HG03103 (cell line): Measurements from ENCODE around the gene SPATA46.
"Not testable (repeated sequence)": the region's sequence is repeated elsewhere in the genome, so short reads cannot be mapped to it uniquely, and the experiment has no call there.

ENCODE experiments used
- ATAC-seq: cut with Tn5 transposase; IDR thresholded peaks from one replicate; pipeline ENCODE4 v1.9.1; 2021; ENCODE audit warnings: low read depth; ENCODE audit not compliant: unreplicated experiment

Gene SPATA46

DNA sequence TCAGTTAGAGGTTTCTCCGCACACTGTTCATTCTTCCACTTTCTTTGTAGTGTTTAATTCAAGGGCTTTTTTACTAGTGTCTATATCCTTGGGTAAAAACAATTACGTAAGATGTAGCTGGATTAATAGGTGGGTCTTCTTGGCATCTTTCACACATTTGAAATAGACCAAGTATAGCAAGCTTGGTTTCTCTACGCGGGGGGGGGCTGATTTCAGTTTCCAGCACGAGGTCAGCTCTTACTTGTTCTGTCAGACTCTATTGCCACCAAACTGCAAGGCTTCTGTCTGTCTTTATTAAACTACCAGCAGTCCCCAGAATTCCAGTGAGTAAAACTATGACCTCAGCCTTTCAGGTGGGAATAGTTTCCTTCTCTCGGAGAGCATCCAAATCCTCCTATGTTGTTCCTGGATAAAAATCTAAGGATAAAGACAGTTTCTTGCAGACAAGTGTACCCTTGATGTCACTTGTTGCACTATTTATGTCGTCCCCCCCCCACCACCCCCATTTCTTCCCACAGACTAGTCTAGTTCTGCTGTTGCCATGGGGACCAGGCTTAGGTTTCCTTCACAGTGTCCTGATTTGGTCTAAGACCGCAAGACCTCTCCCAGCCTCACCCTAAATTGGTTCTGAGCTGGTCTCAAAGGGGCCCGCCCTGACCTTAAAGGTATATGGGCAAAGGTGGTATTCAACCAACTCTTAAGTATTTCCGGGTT is 17.0 kb downstream of the SPATA46 start:
- no peak for ATAC-seq

DNA sequence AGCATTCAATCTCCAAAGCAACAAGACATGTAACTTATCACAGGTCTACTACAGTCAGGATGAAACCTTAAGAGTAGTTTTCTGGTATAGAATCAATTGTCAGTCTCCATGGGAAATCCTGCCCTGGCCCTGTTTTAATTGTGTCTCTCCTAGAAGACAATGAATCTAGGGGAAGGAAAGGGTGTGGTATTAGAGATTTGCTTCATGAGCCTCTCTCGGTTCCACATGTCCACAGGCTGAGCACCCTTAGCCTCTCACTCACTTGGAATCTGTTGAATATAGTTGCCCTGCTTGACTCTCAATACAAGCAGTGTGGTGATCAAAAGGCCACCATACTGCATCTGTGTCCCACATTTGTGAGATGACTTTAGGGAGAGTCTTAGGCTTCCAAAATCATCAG is 17.7 kb downstream of the SPATA46 start:
- no peak for ATAC-seq

DNA sequence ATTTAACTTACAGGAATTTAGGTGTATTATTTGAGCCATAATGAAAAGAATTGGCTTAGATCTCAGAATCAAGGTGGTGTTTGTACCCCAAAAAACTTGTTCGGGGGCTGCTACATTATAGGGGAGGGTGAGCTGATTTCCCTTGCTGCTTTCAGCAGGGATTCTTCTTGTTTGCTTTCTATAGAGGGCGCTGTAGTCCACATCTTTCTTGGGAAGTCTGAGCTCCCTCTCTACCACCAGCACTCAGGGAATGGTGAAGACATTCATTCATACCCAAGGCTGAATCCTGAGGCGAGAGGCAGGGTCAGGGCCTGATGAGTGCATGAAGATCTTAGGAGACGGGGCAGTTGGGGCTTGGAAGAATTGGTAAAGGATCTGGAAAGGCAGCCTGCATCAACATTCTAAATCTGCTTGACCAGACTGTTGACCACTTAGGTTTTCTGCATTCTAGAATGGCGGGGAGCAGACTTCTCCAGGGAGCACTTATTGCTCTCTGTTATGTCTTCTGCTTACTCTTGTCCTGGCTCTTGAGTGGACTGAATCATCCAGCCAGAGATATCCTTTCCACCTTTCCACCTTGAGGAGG is 18.9 kb downstream of the SPATA46 start:
- ATAC-seq: no peak

DNA sequence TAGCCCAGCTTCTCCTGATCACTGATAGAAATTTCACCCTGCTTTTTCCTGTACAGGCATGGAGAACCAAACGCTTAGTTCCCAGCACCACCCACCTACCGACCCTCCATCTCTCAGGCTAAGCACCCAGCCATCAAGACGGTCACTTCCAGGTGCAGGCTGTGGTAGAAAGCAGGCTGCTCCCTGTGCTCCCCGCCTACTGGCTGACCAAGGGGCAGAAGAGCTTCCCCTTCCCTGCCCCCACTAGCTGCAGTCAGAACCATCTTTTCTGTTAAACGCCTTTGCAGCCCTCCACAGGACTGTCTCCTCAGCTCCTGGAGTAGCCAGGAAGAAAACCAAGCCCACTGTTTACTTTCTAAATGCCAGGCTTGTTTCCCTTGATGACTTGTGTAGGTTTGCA is 23.0 kb downstream of the SPATA46 start:
- ATAC-seq: no peak

DNA sequence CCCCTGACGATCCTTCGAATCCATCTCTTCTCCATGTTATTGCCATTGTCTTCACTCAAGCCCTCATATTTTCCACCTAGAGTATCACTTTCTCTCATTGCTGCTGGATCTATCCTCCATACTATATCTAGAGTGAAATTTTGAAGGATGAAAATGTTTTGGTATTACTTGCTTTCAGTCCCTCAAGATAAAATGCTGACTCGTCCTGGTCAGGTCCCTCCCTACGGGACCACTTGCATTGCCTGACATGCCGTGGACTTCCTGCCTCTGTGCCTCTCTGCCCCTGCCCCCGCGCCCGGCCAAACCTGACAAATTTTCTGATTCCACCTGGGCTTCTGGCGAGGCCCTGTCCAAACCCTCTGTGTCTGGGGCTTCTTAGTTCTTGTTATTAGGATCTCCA is 23.6 kb downstream of the SPATA46 start:
- no peak for ATAC-seq

DNA sequence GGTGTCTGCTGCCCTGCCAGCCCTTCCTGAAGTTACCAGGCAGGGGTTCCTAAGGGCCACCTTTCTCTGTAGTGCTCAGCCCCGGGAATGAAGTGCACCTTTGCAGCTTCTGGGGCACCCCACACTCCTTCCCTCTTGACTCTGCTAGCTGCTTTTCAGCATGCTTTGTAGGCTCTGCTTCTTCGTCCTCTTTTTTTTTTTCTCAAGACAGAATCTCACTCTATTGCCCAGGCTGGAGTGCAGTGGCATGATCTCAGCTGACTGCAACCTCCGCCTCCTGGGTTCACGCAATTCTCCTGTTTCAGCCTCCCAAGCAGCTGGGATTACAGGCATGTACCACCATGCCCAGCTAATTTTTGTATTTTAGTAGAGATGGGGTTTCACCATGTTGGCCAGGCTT is 24.8 kb downstream of the SPATA46 start:
- ATAC-seq: not testable (repeated sequence)

DNA sequence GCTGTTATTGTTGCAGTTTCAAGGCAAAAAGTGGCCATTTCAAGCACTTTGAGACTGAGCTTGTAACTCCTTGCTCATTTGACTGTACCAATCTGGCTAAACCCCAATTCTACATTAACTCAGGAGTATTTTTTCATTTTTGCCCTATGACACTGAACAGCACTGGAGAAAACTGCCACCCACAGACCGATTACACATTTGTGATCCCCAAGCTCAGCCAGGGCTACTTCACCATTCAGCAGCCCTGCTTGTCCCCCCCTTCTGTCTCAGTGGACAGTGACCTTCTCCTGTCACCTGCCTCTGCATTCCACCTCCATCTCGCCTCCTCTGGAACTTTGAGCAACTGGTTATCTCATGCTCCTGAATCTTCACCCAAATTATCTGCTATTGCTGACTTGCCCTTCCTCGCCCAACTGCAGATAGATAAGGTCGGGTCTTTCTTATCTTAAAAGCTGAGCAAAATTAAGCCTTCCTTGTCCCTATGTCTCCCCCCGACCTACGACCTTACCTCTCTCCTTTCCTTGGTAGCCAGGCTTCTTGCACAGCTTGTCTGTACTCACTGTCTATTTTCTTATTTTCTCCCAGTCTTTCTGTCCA is 25.3 kb downstream of the SPATA46 start:
- no peak for ATAC-seq

DNA sequence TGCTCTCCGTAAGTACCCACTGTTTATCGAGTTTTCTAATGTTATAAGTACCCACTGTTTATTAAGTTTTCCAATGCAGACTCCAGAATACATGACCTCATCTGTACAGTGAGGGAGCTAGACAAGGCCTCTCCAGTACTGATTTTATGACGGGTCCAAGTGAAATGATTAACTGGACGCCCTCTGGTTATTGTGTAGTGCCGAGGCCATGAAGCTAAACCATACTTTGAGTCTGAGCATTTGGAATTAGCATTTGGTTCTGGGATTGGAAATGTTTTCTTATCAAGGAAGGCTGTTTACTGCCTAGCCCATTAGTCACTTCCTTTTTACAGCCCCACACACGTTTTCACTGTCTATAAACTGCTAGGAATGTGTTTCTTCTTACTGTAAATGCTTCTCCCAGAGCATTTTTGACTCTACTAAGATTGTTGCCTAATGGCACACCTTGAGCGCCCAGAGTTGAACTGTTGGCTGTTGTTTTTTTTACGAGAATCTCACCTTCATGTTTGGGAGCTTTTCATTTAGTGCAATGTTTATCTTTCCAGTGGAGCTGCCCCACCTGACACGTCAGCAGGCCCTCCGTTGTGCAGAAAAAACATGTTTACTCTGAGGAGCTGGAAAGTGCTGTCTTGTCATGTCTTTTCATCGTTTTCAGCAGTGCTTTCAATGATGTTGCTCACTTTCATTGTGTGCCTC is 26.9 kb downstream of the SPATA46 start:
- no peak for ATAC-seq

DNA sequence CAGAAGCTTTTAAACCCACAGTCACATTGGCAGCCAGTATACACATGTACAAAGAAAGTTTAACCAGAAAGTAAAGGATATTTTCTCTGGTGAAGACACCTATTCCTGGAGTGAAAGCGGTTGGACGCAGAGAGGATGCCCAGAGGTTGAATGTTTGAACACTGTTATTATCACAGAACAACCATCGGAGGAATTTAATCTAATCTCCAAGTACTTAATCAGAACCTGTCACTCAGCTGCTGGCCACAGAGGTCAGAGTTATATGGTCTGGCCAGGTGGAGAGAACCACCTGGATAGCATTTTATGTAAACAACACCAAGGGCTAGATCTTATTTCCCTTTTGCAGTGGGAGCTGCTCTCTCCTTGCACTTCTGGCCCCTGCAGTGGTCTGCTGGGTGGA is 29.4 kb downstream of the SPATA46 start:
- no peak for ATAC-seq

DNA sequence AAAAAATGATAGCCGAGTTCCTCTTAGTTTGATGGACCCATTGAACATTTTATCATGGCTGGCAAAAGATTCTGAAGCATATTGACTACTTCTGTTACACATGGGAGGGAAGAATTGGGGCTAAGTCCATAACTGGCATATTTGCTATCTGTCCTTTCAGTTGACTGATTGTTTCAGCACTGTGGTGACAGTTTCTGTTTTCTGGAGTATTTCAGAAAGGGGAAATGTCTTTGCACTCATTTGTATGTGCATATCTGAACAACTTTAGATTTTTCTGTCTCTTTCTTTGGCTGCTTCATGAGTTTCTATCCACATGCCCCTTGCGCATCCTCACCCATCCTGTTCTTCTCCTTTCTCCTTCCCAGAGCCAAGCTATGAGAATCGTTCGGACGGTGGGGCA is 33.2 kb downstream of the SPATA46 start:
- ATAC-seq: no peak

DNA sequence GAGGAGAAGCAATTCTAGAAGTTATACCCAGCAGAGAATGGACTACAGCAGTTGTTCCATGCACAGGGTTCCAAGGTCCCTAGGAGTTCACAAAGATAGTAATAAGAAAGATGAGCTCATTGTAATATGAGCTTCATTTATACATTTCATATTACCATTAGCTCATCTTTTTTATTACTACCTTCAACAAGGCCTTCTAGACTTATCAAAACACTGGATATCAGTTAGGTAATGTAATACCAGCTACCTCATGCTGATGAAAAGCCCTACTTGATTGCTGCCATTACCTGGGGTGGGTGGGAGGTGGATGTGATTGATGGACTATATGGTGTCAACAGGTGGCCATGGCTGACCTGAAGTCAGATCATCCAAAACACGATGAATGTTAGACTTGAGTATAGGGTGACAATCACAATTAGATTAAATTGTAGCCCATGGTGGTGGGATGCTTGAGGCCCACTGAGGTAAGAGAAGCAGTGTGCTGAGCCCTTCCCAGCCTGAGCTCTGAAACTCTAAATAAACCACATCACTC is 34.1 kb downstream of the SPATA46 start:
- no peak for ATAC-seq

DNA sequence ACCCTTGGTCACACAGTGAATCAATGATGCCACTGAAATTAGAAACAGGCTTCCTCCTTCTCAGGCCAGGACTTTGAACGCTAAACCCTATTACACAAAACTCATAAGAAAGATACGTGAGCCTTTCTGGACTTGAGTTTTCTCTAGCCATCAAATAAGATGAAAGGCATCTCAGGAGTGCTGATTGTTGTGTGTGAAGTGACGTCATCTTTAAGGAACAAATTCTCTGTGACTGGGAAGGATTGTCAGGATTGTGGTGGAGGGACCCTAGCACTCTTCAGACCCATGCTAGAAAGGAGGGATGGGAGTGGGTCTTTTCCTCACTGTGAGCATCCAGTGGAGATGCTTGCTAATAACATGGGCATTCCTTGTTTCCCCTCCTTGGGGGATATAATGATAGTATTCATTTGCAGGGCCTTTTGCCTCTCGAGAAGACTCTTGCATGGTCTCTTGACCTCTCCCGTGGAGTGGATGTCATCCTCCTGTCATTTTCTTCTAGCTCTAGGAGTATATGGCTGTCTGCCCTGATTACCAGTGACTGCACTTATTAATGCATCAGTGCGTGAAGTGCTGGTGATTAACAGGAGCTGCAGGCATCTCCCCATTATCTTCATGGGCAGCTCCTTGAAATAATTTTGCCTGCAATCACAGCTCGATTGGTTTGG is 39.9 kb downstream of the SPATA46 start:
- no peak for ATAC-seq

DNA sequence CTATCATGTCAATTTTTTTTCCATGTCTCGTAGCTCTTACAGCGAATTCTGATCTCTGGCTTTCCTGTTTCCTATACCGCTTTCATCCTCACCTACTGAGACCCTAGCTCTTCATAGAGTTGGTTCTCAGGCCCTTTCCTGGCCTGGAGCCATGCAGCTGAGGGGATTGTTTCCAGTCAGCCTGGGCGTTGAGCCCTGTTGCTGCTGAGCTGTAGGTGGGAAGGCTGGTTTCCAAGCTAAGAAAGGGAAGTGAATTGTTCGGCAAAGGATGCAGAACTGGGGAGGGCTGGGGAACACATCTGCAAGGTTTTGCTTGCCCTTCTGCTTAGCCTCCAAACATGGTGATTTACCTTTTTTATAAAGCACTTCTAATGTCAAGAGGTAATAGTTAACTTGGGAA is 41.5 kb downstream of the SPATA46 start:
- ATAC-seq: no peak

DNA sequence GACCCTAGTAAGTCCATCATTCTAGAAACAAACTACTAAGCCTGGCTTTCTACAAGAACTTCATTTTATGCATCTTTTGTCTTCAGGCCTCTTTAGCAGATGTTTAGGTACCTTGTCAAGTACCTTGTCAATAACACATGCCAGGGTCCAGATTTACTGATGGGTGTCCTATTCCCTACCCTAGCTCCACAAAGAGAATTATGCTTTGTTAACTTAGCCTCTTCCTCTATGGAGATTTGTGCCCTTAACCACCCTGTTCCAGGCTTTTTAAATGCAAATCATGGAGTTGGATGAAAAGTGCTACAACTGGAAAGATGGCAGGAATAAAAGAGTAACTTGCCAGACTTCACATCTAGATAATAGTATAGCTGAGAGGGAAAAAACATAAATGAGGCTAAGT is 42.7 kb downstream of the SPATA46 start:
- ATAC-seq: no peak

DNA sequence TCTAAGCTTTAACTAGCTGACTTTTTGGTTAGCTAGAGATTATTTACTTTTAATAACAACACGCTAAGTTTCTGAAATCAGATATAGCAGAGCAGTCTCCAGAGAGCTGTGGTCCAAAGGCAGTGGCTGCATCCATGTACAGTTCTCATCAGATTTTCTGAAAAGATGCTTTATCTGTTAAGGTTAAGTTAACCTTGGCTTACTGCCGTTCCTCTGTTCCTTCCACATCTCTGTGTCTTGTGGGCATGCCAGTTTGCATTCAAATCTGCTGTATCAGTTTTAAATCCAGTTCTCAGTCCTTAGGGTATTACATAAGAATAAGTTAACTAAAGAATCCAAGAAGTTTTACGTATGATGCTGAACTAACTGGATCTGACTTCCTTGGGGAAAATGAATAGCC is 46.8 kb downstream of the SPATA46 start:
- no peak for ATAC-seq

DNA sequence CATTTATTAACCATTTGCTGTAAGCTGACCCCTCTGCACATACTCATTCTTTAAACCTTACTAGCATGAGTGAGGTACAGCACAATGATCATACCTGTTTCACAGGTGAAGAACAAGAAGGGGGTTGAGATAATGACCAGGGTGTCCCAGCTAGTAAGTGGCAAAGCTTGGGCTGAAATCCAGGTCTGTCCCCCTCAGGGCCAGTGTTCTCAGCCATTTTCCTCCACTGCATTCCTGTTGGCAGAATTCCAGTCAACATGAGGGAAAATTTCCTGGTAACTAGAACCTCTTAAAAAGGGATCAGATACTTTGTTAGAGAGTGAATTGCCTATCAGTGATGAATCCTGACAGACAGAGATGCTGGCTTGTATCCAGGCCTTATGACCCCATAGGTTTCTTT is 48.1 kb downstream of the SPATA46 start:
- ATAC-seq: no peak

DNA sequence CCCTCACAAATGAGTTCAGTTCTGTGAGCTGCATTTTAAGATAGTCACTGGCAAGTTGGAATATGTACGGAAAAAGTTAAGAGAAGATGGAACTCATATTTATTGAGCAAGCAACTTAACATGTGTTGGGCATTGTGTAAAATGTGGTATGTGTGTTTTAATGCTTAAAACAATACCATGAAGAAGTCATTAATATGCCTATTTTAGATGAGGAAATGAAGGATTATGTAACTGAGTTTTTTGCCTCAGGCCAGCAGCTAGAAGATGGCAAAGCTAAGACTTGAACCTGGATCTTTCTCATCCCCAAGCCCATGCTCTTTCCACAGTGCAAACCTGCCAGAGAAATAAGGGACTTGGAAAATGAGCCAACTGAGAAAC is 48.9 kb downstream of the SPATA46 start:
- no peak for ATAC-seq

DNA sequence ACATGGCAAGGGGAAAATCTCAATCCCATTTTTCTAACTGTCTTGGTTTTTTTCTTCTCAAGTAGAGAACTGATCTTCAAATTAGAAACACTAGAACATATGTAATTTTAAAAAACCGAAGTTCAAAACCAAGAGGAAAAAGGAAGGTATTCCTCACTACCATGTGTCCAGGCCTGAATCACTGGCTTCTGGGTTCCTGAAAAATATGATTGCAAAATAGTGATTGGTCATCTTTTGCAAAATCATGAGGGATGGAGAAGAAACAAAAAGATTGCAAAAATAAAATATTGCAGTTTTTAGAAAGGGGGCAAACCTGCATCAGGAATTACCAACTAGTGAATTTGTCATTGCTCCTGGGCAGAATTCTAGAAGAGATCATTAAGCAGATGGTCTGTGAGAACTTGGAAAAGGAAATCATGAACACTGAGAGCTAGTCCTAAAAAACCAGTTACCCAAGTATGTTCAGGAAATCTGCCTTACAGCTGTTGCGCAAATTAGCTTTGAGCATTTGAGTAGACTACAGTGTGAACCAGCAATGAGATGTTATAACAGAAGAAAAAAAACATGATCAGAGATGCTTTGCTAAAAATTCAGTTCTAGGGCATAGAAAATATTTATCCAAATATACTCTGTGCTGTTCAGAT is 49.4 kb downstream of the SPATA46 start:
- no peak for ATAC-seq

DNA sequence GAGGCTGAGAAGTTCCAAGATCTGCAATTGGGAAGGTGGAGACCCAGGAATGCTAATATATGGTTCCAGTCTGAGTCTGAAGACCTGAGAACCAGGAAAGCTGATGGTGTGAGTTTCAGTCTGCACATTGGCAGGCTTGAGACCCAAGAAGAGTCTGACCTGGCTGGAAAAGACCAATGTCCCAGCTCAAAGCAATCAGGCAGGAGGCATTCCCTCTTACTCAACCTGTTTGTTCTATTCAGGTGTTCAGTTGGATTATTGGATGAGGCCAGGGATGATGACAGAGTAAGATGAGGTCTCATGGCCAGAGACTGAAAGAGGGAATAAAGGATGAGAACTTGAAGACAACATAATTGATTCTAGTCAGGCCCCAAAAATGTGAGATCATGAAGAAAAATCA is 50.1 kb downstream of the SPATA46 start:
- no peak for ATAC-seq

DNA sequence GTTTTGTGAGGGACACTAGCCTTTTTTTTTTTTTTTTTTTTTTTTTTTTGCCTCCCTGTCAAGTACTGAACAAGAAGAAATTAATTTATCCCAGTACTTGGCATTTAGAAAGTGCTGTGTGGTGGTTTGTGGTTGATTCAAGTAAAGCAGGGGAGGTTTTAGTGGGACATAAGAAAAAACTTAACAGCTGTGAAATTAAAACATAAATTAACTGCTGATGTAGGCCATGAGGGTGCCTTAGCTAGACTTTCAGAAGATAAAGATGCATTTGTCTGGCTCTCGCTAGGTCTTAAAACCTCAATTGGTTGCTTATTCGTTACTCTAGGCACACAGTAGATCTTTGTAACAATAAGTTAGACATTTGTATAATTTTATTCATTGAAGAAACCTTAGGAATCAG is 52.3 kb downstream of the SPATA46 start:
- no peak for ATAC-seq
